ENCODE measurements around the gene EOLA1. TPM values are rescaled to one million over a fixed set of nuclear protein-coding genes. Genes with fewer than 3 reads are reported as not detected.
"Not testable (repeated sequence)": the region's sequence is repeated elsewhere in the genome, so short reads cannot be mapped to it uniquely, and the experiment has no call there.

The EOLA1 gene
- total RNA-seq, 1 donor from 2014 or later = 19.8 TPM

- intact Hi-C loops (cut with DNase I); H3K9me3 ChIP-seq; H3K27ac ChIP-seq; H3K4me1 ChIP-seq; H3K36me3 ChIP-seq; H3K27me3 ChIP-seq (ENCODE audit: low read depth); H3K4me3 ChIP-seq; DNase-seq; ATAC-seq: not testable (repeated sequence)
These were observed 11.1 kb downstream of the EOLA1 start for GRCh38 chrX:149551939-149552248.

- H3K36me3 ChIP-seq; H3K27me3 ChIP-seq (ENCODE audit: low read depth); H3K4me1 ChIP-seq; ATAC-seq; H3K4me3 ChIP-seq; intact Hi-C loops (cut with DNase I); H3K9me3 ChIP-seq; DNase-seq; H3K27ac ChIP-seq: not testable (repeated sequence)
These were observed 14.4 kb downstream of the EOLA1 start for GRCh38 chrX:149555251-149555650.

GRCh38 chrX:149563359-149563758 lies 22.5 kb downstream of the EOLA1 start:
- Histone ChIP-seq H3K27me3 (ENCODE audit: low read depth) (no peaks in the 10 kb centered on the region), H3K27ac (no peak overlapping the region), H3K36me3 (no peaks in the 10 kb centered on the region), H3K4me1 (no peaks in the 10 kb centered on the region), H3K4me3 (no peak overlapping the region), H3K9me3 (no peaks in the 10 kb centered on the region)
- TF ChIP-seq CTCF (IDR thresholded peaks at IDR 0.05) = no peak
- ATAC-seq = no peak
- intact Hi-C loops (cut with DNase I) = no loop called here
- DNase-seq = no peak

- ATAC-seq (no peak), DNase-seq (no peak)
- H3K9me3 ChIP-seq = no peaks in the 10 kb centered on the region
- H3K36me3 ChIP-seq = no peaks in the 10 kb centered on the region
- no peaks in the 10 kb centered on the region for H3K4me1 ChIP-seq
- H3K4me3 ChIP-seq = no peak overlapping the region
- H3K27ac ChIP-seq = no peak overlapping the region
- TF ChIP-seq CTCF (IDR thresholded peaks at IDR 0.05) = no peak
- H3K27me3 ChIP-seq (ENCODE audit: low read depth) = no peaks in the 10 kb centered on the region
- intact Hi-C loops (cut with DNase I) = no loop called here
These were observed 27.0 kb downstream of the EOLA1 start for GRCh38 chrX:149567621-149568417.

- intact Hi-C loops (cut with DNase I) = no loop called here
- no peaks in the 10 kb centered on the region for H3K4me1 ChIP-seq
- H3K9me3 ChIP-seq = no peaks in the 10 kb centered on the region
- ATAC-seq (no peak), DNase-seq (no peak)
- no peaks in the 10 kb centered on the region for H3K27me3 ChIP-seq (ENCODE audit: low read depth)
- no peak overlapping the region for H3K4me3 ChIP-seq
- H3K27ac ChIP-seq = no peak overlapping the region
- H3K36me3 ChIP-seq = no peaks in the 10 kb centered on the region
- TF ChIP-seq CTCF (IDR thresholded peaks at IDR 0.05) = no peak
These were observed 28.0 kb downstream of the EOLA1 start for GRCh38 chrX:149568701-149569296.

- intact Hi-C loops (cut with DNase I) = no loop called here
- Histone ChIP-seq H3K4me3 (no peak overlapping the region), H3K27me3 (ENCODE audit: low read depth) (no peaks in the 10 kb centered on the region), H3K9me3 (no peaks in the 10 kb centered on the region), H3K36me3 (no peaks in the 10 kb centered on the region), H3K4me1 (no peaks in the 10 kb centered on the region), H3K27ac (no peak overlapping the region)
- TF ChIP-seq CTCF (IDR thresholded peaks at IDR 0.05) = no peak
- no peak for DNase-seq
- ATAC-seq = no peak
These were observed 29.0 kb downstream of the EOLA1 start for GRCh38 chrX:149569770-149570169.
